Endothelial cell of coronary artery (primary cell): ENCODE measurements around the gene TRMT112. TPM values are rescaled to one million over a fixed set of nuclear protein-coding genes. Genes with fewer than 3 reads are reported as not detected.

Source experiments
- total RNA-seq: library from RNA; depleted of rRNA; stranded (reverse); fragments of >200 nt; gene quantifications from 2 replicates; pipeline ENCODE4 v1.2.3, GENCODE V29; 2014

The TRMT112 gene
- total RNA-seq: 214 and 281 TPM in 2 replicates

DNA sequence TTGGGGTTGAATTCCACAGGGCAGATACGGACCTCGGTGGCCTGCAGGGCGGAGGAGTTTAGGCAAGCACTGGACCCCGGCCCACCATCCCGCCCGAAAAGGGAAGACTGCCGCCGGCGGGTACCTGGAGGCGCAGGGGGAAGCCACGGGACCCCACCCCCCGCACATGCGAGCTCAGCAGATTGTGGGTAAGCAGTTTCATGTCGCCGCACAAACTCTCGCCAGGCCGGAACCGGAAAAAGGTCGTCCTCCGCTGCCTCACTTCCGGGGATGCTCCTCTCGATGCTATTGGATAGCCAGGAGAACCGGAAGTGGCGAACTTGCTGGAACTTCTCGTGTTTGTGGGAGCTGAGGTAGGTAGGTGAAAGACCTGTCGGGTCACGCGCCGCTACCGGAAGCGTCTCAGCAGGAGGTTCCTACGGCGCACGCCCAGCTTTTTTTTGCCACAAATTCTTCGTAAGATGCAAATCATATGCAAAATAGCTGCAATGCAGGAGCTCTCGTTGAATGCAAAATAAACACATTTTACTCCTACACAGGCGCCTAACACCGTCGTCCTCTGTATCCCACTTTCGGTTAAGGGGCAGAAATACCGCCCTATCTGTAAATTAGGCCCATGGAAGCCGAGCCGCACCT, at the start of gene TRMT112:
Gene TRMT112, minus strand, starts transcription at position 235 of the 636 bp plus-strand sequence. Its CDS starts 33 bp downstream, at position 202.

DNA sequence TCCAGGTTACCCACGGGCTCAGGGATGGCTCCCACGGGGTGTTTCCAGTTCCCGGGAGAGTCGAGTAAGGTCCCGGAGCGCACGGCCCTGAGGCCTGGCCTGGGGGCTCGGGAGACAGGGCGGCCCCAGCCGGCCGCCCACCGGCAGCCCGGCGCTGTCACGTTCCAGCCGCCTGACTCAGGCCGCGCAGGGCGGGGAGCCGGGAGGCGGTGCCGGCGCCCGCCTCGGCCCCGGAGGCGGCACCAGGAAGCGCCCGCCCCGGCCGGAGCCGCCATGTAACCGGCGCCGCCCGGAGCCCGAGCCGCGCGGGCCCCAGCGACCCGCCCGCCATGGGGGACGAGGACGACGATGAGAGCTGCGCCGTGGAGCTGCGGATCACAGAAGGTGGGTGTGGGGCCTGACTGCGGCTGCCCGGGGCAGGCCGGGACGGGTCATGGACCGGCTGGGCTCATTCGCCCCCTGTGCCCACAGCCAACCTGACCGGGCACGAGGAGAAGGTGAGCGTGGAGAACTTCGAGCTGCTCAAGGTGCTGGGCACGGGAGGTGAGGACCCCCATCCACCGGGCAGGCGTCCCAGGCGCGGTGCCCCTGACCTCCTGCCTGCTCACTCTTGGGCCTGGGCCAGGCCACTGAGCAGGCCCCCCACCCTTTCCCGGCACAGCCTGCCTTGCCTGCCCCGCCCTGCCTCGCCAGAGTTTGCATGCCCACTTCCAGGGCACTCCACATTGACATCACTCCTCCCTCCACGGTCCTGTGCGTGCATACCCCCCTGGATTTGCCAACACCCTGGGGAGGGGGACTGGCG, 41.8 kb upstream of the TRMT112 start, which contains the start of gene RPS6KA4:
Gene RPS6KA4, plus strand, starts transcription at position 256 of the 805 bp plus-strand sequence. Its CDS starts 74 bp downstream, at position 330.

DNA sequence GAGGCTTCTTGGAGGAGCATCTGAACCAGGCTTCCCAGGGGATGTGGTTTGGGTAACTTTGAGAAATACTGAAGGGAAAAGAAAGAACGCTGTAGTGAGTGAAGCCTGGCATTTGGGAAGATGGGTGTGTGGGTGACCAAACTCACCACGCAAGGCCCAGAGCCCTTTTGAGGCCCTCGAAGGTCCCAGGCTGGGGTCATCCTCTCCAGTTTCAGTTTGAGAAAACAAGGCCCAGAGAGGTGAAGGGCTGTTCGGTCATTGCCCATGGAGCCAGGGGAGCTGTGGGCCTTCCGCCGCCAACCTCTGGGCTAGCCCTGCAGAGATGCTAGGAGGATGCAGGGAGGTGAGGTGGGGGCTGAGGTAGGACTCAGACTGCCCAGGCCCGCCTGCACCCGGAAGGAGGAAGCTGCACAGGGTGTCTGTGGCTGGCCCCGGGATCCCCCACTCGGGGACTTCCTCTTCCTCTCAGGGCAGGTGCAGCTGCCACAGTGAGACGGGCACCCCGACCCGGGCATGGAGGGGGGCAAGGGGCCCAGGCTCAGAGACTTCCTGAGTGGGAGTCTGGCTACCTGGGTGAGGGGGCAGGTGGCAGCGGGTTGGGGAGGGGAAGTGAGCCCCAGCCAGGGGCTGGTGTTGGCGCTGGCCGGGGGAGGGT, 22.5 kb upstream of the TRMT112 start, which contains the start of gene CCDC88B:
Gene CCDC88B, plus strand, starts transcription at position 451 of the 655 bp plus-strand sequence. Its CDS starts 63 bp downstream, at position 514.

DNA sequence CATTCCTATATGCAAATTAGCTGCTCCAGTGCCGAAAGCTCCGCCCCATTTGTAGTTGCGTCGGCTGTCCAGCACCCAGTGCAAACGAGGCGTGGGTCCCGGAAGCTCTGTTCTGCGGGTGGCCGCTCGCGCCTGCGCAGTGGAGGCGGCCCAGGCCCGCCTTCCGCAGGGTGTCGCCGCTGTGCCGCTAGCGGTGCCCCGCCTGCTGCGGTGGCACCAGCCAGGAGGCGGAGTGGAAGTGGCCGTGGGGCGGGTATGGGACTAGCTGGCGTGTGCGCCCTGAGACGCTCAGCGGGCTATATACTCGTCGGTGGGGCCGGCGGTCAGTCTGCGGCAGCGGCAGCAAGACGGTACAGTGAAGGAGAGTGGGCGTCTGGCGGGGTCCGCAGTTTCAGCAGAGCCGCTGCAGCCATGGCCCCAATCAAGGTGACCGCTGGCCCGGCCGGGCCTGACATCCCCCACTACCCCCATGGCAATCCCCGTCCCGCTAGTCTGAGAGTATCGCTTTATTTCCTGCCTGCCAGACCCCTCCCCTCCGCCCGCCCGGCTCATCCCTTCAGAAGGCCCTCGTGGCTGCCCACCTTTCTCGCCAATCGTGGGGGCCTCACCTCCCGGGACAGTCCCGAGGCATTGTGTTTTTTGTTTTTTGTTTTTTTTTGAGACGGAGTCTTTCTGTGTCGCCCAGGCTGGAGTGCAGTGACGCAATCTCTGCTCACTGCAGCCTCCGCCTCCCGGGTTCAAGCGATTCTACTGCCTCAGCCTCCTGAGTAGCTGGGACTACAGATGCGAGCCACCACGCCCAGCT, 804 bp upstream of the TRMT112 start, which contains the start of gene PRDX5:
Gene PRDX5, plus strand, starts transcription at position 161 of the 805 bp plus-strand sequence. Its CDS starts 95 bp downstream, at position 256.

DNA sequence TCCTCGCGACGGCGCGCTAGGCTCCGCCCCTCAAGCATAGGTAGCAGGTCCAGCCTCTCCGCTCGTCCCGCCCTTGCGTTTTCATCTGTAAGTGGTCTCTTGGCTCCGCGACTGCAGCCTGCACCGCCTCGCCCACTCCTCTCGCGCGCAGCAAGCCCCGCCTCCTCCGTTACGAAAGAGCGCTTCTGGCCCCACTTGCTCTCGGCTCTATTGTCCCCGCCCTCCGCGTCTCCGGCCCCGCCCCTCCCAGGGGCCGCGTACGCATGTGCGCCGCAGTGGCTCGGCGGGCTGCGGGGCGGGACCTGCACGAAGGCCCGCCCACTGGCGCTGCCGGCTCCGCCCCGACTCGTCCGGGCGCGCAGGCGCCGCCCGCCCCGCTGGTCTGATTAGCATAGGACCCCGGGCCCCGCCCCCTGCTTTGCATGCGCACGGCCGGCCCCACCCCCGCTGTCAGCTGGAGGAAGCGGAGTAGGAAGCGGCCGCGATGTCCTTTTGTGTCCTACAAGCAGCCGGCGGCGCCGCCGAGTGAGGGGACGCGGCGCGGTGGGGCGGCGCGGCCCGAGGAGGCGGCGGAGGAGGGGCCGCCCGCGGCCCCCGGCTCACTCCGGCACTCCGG, 12.2 kb downstream of the TRMT112 start, which contains the start of gene ESRRA:
Gene ESRRA, plus strand, starts transcription at position 450 of the 616 bp plus-strand sequence. CDS start 1,656 bp downstream, outside the sequence.

DNA sequence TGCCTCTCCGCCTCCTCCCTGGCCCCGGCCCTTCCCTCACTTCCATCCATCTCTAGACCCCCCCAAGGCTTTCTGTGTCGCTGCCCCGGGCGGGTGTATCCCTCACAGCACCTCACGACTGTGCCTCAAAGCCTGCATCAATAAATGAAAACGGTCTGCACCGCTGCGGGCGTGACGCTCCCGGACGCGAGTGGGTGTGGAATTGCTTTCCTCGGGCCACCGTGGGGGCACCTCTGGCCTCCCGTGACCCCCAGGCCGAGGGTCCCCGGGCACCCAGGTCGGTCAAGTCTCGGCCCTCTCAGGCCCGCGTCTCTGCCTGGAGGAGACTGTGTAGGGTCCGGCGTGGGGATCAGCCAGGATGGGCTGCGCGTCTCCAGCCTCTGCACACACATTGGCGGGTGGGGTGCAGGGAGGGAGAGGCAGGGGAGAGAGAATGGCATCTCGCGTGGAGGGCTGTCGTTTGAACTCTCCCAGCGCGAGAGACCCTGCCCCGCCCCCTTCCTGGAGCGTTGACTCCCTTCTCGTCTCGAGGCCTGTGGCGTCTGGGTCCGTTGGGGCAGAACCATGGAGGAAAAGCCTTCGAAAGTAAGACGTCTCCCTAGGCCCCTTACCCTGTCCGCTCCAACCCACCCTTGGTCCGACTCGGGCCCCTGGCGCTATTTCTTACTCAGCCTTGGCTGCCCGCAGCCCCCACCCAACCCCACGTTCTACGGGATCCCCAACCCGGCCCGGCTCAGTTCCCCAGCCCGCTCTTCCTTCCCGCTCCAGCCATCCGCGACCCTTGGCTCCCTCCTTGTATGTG, 17.3 kb downstream of the TRMT112 start, which contains the start of gene CATSPERZ:
Gene CATSPERZ, plus strand, starts transcription at position 512 of the 802 bp plus-strand sequence. Its CDS starts 53 bp downstream, at position 565.

DNA sequence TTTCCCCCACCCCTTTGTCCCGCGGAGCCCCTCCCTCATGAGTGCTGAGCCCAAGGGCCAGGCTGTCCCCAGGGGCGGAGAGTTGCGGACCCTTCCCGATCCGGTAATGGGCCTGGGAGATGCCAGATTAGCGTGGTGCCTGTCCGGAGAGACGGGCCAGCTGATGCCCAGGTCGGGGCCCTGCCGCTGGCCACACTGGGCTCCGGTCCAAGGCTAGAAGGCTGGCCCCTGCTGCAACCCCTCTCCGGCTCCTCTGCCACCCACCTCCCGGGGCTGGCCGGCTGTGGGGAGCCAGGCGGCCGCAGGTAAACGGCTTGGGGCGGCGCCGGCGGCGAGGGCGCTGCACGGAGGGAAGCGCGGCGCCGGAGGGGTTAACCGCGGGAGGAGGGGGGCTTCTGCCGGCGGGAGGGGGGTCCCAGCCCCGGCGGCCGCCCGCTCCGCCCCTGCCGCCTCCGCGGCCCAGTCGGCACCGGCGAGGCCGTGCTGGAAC, 26.1 kb downstream of the TRMT112 start, which contains the start of gene KCNK4:
Gene KCNK4, plus strand, starts transcription at position 41 of the 490 bp plus-strand sequence. CDS start 1,717 bp downstream, outside the sequence.

DNA sequence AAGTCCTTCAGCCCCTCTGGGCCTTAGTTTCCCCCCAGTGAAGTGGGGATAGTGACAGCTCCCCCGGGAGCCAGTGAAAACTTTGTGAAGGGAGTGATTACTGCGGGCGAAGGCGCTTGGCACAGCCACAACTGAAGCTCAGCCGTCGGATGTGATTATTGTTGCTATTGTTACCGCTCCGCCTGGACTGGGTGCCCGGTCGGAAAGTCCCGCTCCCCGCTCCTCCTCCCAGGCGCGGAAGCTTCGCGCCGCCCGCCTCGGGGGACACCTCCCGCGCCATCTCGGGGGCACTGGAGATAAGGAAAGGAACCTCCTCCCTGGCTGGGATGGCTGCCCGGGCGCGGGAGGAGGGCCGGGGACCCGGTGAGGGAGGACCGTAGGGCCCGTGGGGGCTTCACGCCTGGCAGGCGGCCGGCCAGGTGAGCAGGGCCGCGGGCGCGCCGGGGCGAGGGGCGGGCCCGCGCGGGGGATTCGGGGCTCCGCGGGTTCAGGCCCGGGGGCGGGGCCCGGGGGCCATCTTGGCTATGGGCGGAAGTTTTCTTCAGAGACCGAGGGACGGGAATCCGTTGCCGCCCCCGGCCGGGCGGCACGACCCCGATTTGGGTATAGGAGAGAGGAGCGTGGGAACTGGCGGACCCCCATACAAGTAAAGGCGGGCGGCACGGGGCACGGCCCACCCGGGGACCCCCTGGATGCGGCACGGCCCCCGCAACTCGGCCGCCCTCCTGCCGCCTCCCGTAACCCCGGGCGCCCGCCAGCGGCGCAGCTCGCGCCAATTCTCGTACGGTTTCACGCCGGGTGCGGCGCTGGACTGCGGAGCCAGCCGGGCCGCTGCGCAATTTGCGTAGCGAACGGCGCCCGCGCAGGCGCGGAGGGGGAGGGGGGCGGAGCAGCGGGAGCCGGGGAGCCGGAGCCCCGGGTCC, 32.1 kb downstream of the TRMT112 start, which contains the start of gene GPR137:
Gene GPR137, plus strand, starts transcription at position 887 of the 923 bp plus-strand sequence. CDS start 677 bp downstream, outside the sequence.

DNA sequence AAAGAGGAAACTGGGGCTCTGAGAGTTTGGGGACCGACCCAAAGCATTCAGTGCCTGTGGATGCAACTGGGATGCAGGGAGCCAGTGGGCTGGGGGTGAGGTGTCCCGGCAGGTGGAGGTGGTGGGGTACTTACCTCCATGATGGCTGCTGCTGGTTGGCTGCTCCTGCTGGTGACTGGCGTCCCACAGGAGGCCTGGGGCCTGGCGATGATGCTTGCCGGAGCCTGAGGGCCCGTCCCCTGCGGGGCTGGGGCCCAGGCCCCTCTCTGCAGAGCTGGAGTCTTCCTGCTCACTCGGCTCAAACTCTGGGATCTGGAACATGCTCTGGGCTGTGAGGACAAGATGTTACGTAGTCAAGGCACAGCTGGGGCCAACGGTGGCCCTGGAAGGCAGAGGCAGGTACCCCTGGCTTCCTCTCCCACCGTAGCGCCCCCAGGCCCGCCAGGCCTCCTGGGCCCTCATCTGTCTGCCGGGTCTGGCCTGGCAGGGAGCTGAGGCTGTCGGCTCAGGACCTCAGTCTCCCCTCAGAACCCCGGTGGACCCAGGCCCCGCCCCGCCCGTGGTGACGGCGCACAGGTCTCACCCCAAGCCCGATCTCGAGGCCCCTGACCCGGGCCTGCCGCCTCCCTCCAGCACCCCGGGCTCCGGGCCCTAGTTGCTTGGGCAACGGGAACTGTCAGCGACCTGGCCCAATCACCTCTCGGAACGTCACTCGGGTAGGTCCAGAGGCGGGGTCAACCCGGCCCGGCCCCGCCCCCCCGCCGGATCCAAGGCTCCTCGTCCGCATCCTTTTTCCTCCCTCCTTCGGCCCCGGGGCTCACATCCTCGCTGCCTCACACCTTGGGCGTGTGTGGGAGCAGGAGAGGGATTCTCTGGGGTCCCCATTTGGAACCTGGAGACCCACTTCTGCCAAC, 33.1 kb downstream of the TRMT112 start, which contains the start of gene BAD:
Gene BAD, minus strand, starts transcription at position 618 of the 914 bp plus-strand sequence. Its CDS starts 297 bp downstream, at position 321.

Other genes starting within 250 kb of the TRMT112 start
- gene MACROD1, start 151.4 kb downstream of the TRMT112 start, total RNA-seq: 32.9 and 36.7 TPM in 2 replicates
- gene STIP1, start 131.4 kb downstream of the TRMT112 start, total RNA-seq: 200 and 221 TPM in 2 replicates
- 27.2 and 55.4 TPM in 2 replicates for gene FERMT3, start 110.8 kb downstream of the TRMT112 start, total RNA-seq
- gene TRPT1, start 91.4 kb downstream of the TRMT112 start, total RNA-seq: 20.5 and 28.8 TPM in 2 replicates
- 37.2 and 49.1 TPM in 2 replicates for gene NUDT22, start 91.3 kb downstream of the TRMT112 start, total RNA-seq
- 10.6 and 15.0 TPM in 2 replicates for gene DNAJC4, start 87.0 kb downstream of the TRMT112 start, total RNA-seq
- 10.8 and 18.4 TPM in 2 replicates for gene VEGFB, start 83.0 kb downstream of the TRMT112 start, total RNA-seq
- gene FKBP2, start 76.5 kb downstream of the TRMT112 start, total RNA-seq: 60.1 and 63.5 TPM in 2 replicates
- 285 and 313 TPM in 2 replicates for gene PPP1R14B, start 70.6 kb downstream of the TRMT112 start, total RNA-seq
- gene PLCB3, start 66.0 kb downstream of the TRMT112 start, total RNA-seq: 65.0 and 68.5 TPM in 2 replicates
- 58.8 and 63.4 TPM in 2 replicates for gene BAD, start 32.9 kb downstream of the TRMT112 start, total RNA-seq
- gene GPR137, start 31.7 kb downstream of the TRMT112 start, total RNA-seq: 6.7 and 10.8 TPM in 2 replicates
- gene KCNK4, start 26.3 kb downstream of the TRMT112 start, total RNA-seq: not detected in 2 replicates
- gene CATSPERZ, start 17.2 kb downstream of the TRMT112 start, total RNA-seq: 0.27 TPM in 1 of 2 replicates, not detected in the other
- gene ESRRA, start 12.0 kb downstream of the TRMT112 start, total RNA-seq: 37.9 and 45.5 TPM in 2 replicates
- gene PRDX5, start 562 bp upstream of the TRMT112 start, total RNA-seq: 241 and 260 TPM in 2 replicates
- gene CCDC88B, start 22.6 kb upstream of the TRMT112 start, total RNA-seq: 1.3 and 2.4 TPM in 2 replicates
- 40.9 and 46.9 TPM in 2 replicates for gene RPS6KA4, start 41.6 kb upstream of the TRMT112 start, total RNA-seq
- not detected in 2 replicates for gene SLC22A11, start 238.4 kb upstream of the TRMT112 start, total RNA-seq